ENCODE data around the gene GRIK4. TPM values are rescaled to one million over a fixed set of nuclear protein-coding genes. Genes with fewer than 3 reads are reported as not detected.

GRIK4 gene
- polyA plus RNA-seq, 1 of the 3 experiments (the other 2 are of a cell fraction) = 0.03 TPM

- WGBS (ENCODE audit: low lambda C conversion rate) = 76% methylated on average over 7 of the region's 7 CpGs
- DNase-seq = no peak
- POLR2A ChIA-PET = no interaction called here
Measured at GRCh38 chr11:120509346-120510053, 2.0 kb upstream of the GRIK4 start.

More at GRCh38 chr11:120509346-120510053, 2.0 kb upstream of the GRIK4 start:
- Histone ChIP-seq H3K9me2 (no peaks in the 10 kb centered on the region), H3K79me2 (ENCODE audit: insufficient read depth) (no peaks in the 10 kb centered on the region), H3K27me3 (ENCODE audit: insufficient read depth) (peaks cover 18% of the 10 kb centered on the region; the same call in 1 of the 2 replicates), H2AFZ (ENCODE audit: low read depth) (no peak overlapping the region), H3K27ac (ENCODE audit: low read depth in 2 of 2, low read length in 1 of 2) (no peak overlapping the region), H3K9me3 (no peaks in the 10 kb centered on the region), H3K4me1 (ENCODE audit: control insufficient read depth in 1 of 2, insufficient read depth in 2 of 2, low read depth in 1 of 2, low read length in 1 of 2) (peaks cover 0 to 17% of the 10 kb centered on the region in 2 experiments; a peak in 1 of 4 replicates), H3K36me3 (replicated peaks in 1 of 2; ENCODE audit: control insufficient read depth in 1 of 2, insufficient read depth in 2 of 2, low read length in 1 of 2) (no peaks in the 10 kb centered on the region), H3K9ac (no peak overlapping the region), H4K20me1 (ENCODE audit: insufficient read depth) (no peaks in the 10 kb centered on the region), H3K4me2 (no peak overlapping the region), H3F3A (replicated peaks; ENCODE audit: insufficient read depth) (no peaks in the 10 kb centered on the region), H3K4me3 (ENCODE audit: low read depth in 2 of 2, low read length in 1 of 2) (no peak overlapping the region)
- TF ChIP-seq NFIC (IDR thresholded peaks at IDR 0.05; ENCODE audit: borderline replicate concordance) = no peak
- TF ChIP-seq RFX5 (IDR thresholded peaks at IDR 0.05; ENCODE audit: low read length) = no peak
- TF ChIP-seq TEAD4 (IDR thresholded peaks at IDR 0.05; ENCODE audit: borderline replicate concordance, insufficient read depth) = no peak
- no peak for TF ChIP-seq ZBTB33 (IDR thresholded peaks at IDR 0.05; ENCODE audit: borderline replicate concordance, low read depth)
- no peak for TF ChIP-seq TCF12 (IDR thresholded peaks at IDR 0.05)
- no peak for TF ChIP-seq ELF1 (IDR thresholded peaks at IDR 0.05)
- no peak for TF ChIP-seq FOXJ3 (CRISPR knock-in tag; IDR thresholded peaks at IDR 0.05)
- no peak for TF ChIP-seq CHD2 (IDR thresholded peaks at IDR 0.05; ENCODE audit: low read length, partially characterized antibody)
- no peak for TF ChIP-seq JUND (IDR thresholded peaks at IDR 0.05)
- no peak for TF ChIP-seq EZH2phosphoT487 (IDR thresholded peaks at IDR 0.05; ENCODE audit: borderline replicate concordance, low read depth)
- TF ChIP-seq REST (IDR thresholded peaks at IDR 0.05; ENCODE audit: low read depth, low read length) = no peak
- no peak for TF ChIP-seq MEF2A (IDR thresholded peaks at IDR 0.05; ENCODE audit: borderline replicate concordance, low read depth)
- no peak for TF ChIP-seq USF1 (IDR thresholded peaks at IDR 0.05; ENCODE audit: borderline replicate concordance, low read depth)
- no peak for TF ChIP-seq YY1 (IDR thresholded peaks at IDR 0.05; ENCODE audit: low read depth)
- CTCF ChIA-PET = interaction anchor here (0.8 to 8.8 kb wide), 12 partner anchors 8 to 685 kb away, joined by 3 to 168 read pairs (median 26); no protein-coding TSS in a partner anchor

All from SK-N-SH (cell line).